ENCODE measurements around the gene ADGRG1.
"Not testable (repeated sequence)": the region's sequence is repeated elsewhere in the genome, so short reads cannot be mapped to it uniquely, and the experiment has no call there.

The ADGRG1 gene

DNA sequence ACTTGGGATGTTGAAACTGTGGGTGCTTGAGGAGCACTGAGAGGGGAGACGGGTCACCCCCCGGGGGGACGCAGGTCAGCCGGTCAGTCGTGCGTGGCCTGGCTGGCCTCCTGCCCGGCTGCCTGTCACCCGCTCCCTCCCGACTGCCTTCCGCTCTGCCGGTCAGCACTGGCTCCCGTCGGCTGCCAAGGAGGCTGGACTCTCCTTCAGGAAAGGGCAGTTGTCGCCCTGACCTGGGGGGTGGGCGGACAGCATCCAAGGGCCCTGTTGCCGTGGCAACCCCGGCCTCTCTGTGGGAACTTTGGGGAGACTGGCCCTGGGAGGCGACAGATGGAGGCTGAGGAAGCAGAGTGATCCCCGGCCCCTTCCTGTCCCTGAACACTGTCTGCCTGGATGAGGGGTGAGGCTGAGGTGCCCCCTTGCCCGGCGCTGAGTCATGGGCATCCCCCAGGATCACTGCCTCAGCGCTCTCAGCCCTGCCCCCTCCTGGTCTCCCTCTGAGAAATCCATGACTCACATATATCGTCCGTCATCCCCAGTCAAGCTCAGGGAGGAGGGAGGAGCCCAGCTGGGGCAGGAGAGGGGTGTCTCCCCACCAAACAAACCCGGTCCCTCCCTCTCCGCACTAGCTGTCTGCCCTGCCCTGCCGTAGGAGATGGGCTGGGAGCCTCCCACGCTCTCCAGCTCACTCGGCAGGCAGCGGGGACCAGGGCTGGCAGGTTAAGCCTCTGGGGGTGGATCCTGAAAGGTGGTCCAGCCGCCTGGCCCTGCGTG lies at the start of gene ADGRG1:
TSS of gene ADGRG1 (plus strand) at position 623 of the 774 bp plus-strand sequence. CDS start 21,658 bp downstream, outside the sequence.
- no peak for DNase-seq

- no peak for DNase-seq
These were observed 49.1 kb upstream of the ADGRG1 start for GRCh38 chr16:57579361-57579665.

- DNase-seq = no peak
These were observed 43.3 kb upstream of the ADGRG1 start for GRCh38 chr16:57585051-57585687.

GRCh38 chr16:57588831-57589230 lies 39.6 kb upstream of the ADGRG1 start:
- DNase-seq = no peak

DNA sequence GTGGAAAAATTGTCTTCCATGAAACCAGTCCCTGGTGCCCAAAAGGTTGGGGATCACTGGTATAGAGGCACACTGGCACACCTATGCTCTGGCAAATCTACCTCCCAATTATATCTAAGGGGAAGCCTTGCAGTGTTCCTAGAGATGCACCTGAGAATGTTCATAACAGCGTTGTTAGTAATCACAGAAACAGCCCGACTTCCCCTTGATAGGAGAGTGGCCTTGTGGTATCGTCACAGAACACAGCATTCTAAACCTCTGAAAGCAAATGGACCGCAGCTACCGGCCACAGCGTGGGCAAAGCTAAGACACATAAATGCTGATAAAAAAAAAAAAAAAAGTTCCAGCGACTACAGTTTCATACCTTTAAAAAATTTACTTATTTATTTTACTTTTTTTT lies 39.1 kb upstream of the ADGRG1 start:
- DNase-seq = no peak

GRCh38 chr16:57590654-57591085 lies 37.8 kb upstream of the ADGRG1 start:
- no peak for DNase-seq

- DNase-seq = no peak
These were observed 37.2 kb upstream of the ADGRG1 start for GRCh38 chr16:57591086-57591869.

DNA sequence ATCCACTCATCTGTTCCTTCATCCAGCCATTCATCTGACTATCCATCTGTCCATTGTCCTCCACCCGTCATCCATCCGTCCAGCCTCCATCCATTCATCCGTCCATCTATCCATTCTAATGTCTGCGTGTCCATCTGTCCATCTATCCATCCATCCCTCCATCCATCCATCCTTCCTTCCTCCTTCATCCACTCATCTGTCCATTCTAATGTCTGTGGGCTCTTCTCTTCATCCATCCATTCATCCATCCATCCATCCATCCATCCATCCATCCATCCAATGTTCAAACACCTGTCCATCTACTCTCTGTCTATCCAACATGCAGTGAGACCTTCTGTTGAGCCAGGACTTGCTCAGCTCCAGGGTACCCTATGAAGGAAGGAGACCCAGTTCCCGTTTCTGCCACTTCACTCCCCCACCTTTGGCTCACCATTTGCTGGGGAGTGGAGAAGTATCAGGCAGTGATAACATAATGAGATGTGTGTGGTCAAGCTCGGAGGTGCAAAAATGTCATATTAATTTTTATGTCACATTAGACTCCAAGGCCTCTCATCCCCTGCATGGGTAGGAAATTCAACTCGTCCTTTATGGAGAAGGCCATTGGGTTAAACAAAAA lies 36.5 kb upstream of the ADGRG1 start:
- no peak for DNase-seq

DNA sequence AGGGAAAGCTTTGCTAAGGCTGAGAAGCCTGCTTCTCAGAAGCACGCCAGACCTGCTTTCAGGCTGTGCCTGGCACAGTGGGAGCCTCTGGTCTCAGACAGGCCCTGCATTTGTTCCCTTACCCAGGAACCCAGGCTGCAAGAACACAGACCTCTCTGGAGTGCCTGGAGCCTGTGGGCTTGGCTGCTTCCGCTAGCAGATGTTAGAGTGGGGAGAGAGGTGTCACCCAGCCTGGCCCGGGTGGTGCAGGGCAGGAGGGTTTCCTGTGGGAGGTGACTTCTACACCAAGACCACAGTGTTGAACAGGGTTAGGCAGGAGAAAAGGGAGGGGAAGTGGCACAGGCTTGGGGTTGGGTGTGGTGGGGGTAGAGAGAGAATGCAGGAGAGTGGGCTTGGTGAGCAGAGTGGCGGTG lies 35.8 kb upstream of the ADGRG1 start:
- no peak for DNase-seq

DNA sequence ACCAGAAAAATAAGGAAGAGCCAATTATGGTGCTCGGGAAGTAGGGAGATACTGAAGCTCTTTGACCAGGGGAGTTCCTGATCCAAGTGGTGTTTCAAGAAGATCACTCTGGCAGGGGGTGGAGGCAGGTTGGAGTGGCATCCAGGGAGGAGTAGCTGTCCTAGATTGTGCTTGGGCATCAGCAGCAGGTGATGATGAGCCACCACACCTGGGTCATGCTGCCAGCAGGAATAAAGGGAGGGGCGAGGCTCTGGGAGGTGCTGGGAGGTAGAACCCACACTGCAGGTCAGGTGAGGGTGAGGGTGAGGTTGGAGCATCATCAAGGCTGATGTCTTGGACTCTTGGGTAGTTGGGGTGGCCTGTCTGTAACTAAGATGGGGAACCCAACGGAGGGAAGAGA lies 35.4 kb upstream of the ADGRG1 start:
- DNase-seq = no peak

DNA sequence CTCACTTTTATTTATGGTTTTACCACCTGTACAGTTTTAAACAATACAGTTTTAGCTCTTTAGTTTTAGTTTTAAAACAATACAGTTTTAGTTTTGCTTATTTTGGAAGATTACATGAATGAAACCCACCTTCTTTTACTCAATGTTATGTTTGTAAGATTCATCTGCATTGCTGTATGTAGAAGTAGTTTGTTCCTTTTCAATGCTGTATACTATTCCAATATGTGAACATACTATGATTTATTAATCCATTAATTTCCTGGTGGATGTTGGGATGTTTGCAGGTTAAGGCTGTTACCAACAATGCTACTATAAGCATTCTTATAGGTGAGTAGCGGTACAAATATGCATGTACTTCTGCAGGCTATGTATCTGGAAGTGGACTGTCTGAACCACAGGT lies 34.4 kb upstream of the ADGRG1 start:
- DNase-seq = no peak

- DNase-seq = no peak
These were observed 33.8 kb upstream of the ADGRG1 start for GRCh38 chr16:57594531-57595031.

GRCh38 chr16:57596234-57596633 lies 32.2 kb upstream of the ADGRG1 start:
- not testable (repeated sequence) for DNase-seq

DNA sequence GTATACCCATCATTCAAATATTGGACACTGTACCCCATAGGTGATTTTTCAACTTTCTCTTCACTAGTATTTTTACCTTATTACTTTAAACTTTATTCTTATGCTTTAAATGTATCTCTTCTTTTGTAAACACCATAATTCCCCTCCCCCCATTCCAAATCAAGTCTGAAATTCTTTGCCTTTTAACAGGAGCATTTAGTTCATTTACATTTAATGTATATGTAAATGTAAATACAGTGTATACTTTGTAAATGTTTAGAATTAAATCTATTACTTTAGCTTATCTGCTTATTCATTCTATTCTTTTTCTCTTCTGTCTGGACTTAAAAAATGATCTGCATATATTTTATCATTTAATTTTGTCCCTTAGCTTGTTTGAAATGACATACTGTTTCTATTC lies 30.0 kb upstream of the ADGRG1 start:
- DNase-seq = no peak

DNA sequence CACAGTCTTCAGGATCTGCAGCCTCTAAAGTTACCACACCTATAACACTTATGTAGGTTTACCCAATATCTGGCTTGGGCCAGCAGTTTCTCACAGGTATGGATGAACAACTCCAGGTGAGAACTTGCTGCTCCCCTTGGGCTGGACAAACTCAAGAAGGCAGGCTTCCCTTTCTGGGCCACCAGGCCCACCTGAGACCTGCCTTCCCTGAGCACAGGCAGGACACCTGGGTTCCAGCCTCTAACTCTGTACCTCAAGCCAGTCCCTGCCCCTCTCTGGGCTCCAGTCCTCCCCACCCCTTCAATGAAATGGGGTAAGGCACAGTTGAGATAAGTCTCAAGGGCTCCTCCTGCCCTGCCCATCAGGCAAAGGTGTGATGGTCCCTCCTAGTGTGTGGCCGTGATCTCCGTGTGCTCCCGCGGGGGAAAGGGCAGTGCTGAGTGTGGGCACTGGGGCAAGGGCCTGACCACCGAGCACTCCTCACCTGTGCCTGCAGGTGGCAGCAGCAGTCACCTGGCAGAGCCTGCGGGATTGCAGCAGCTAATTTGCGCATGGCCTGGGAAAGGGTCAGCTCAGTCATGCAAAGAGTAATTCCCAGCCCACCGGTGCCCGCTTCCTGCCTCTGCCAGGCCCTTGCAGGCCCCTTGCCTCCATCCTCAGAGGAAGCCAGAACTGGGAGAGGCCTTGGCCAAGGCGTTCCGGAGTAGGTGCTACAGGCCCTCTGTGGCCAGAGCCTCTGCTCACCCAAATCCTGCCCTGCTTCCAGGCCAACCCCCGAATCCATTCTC lies 28.2 kb upstream of the ADGRG1 start:
- DNase-seq = peak; percentile 10

DNA sequence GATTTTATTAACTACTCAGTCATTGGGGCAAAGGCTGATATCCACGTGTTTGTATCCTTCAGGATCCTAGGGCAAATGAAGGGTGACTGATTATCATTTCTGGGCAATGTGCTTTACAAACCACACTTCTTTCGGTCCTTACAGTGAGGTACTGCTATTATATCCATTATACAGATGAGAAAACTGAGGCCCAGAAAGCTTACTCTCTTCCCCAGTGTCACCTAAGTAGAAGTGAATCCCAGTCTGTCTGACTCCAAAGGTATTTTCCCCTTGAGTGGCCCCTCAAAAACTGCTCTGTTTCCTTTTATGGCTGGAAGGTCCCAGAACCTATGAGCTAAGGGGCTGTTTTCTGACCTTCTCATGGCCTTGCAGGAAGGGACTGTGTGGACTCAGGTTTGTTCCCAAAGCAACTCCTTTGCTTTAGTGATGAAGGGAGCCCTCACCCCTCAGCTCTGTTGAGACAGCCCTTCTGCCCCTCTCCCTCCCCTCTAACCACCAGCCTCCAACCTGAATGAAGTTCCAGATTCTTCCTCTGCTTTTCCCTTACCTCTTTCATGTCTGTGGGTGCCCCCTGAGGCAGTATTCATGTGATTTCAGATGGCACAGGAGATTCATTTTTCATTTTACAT lies 27.4 kb upstream of the ADGRG1 start:
- no peak for DNase-seq

- DNase-seq = no peak
These were observed 26.5 kb upstream of the ADGRG1 start for GRCh38 chr16:57601801-57602478.

DNA sequence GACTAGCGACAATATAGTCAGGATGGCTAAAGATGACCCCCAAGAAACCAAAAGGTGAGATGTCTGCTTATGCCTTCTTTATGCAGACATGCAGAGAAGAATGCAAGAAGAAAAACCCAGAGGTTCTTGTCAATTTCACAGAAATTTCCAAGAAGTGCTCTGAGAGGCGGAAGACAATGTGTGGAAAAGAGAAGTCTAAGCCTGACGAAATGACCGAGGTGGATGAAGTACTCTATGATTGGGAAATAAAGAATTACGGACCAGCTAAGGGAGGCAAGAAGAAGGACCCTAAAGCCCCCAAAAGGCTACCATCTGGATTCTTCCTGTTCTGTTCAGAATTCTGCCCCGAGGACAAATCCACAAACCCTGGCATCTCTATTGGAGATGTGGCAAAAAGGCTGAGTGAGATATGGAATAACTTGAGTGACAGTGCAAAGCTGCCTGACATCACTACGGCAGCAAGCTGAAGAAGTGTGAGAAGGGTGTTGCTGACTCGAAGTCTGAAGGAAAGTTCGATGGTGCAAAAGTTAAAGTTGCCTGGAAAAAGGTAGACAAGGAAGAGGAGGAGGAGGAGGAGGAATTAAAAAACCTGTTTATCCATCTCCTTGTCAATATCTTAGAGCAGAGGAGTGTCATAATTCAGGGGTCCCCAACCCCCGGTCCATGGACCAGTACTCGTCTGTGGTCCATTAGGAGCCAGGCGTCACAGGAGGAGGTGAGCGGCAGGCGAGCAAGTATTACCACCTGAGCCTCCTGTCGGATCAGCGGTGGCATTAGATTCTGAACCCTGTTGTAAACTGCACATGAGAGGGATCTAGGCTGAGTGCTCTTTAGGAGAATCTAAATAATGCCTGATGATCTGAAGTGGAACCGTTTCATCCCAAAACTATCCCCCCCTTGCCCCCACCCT lies 25.1 kb upstream of the ADGRG1 start:
- DNase-seq = no peak

GRCh38 chr16:57604177-57604576 lies 24.3 kb upstream of the ADGRG1 start:
- DNase-seq = no peak
